Measurements from ENCODE around the gene P4HB. TPM values are rescaled to one million over a fixed set of nuclear protein-coding genes. Genes with fewer than 3 reads are reported as not detected.

Gene P4HB
- total RNA-seq, 4 donors from 2014 or later, result 289 to 508 (median 447) TPM

GRCh38 chr17:81842725-81843504 is 17.4 kb downstream of the P4HB start:
- TF ChIP-seq CTCF (IDR thresholded peaks at IDR 0.05; ENCODE audit: low read depth), result no peak

- TF ChIP-seq CTCF (IDR thresholded peaks at IDR 0.05; ENCODE audit: low read depth), result no peak
Observed at GRCh38 chr17:81842378-81842724, 18.0 kb downstream of the P4HB start.

- no peak for TF ChIP-seq CTCF (IDR thresholded peaks at IDR 0.05; ENCODE audit: low read depth)
Observed at GRCh38 chr17:81841866-81842265, 18.5 kb downstream of the P4HB start.

DNA sequence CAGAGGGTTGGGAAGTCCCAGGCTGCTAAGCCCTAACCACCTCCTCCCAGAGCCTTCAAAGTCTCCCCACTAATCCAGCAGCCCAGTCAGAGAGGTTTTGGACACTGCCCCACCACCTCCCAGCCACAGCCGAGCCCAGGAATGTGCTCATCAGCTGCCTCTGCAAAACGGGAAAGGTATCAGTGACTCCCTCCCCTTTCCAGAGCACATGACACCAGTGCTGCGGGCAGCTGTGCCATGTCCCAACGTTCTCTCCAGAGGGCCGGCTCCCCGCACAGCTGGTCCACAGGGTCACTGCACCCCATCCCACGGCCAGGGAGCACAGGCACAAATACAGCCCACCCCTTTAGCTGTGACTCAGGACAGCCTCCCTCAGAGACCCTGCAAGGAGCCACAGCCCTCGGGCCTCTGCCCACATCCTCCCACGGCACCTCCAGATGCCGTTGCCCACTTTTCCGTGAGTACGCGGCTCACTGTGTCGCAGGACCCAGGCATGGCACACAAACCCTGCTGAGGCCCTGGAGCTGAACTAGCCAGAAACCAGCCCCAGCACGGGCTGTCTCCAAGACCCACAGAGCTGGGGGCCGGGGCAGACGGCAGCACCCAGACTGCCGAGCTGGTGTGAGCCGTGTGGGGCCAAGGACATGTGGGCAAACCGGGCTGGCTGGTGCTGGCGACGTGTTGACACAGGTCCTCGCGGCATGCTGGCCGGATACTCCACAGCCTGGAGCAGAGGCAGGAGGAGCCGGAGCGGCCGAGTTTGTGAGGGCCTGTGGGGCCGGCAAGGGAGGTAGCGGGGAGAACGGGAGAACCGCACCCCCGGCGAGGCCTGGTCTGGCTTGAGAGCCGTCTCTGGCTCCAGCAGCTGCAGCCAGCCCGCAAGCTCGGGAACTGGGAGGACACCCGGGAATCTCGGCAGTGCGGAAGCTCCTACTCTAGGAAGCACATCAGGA is 19.2 kb downstream of the P4HB start:
- no peak for TF ChIP-seq CTCF (IDR thresholded peaks at IDR 0.05; ENCODE audit: low read depth)

- TF ChIP-seq CTCF (IDR thresholded peaks at IDR 0.05; ENCODE audit: low read depth), result no peak
Observed at GRCh38 chr17:81839301-81839700, 21.0 kb downstream of the P4HB start.

- TF ChIP-seq CTCF (IDR thresholded peaks at IDR 0.05; ENCODE audit: low read depth), result no peak
Observed at GRCh38 chr17:81838753-81839255, 21.5 kb downstream of the P4HB start.

DNA sequence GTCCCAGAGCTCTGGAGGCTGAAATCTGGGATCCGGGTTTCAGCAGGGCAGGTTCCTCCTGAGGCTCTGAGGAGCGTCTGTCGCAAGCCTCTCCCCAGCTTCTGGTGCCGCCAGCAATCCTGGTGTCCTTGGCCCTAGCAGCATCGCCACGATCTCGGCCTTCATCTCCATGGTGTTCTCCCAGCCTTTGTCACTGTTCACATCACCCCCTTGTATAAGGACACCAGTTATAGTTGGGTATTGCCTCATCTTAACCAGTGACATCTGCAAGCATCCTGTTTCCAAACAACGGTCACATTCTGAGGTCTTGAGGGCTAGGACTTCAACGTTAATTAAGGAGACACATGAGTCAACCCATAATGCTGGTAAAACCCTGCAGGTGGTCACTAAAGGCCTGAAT is 22.7 kb downstream of the P4HB start:
- TF ChIP-seq CTCF (IDR thresholded peaks at IDR 0.05; ENCODE audit: low read depth), result no peak
